ENCODE data around the gene RAB6B. TPM values are rescaled to one million over a fixed set of nuclear protein-coding genes. Genes with fewer than 3 reads are reported as not detected.

Gene RAB6B
- total and polyA plus RNA-seq, 2 of the 4 experiments (the other 2 are of a cell fraction) = 0.18 to 1.2 TPM

DNA sequence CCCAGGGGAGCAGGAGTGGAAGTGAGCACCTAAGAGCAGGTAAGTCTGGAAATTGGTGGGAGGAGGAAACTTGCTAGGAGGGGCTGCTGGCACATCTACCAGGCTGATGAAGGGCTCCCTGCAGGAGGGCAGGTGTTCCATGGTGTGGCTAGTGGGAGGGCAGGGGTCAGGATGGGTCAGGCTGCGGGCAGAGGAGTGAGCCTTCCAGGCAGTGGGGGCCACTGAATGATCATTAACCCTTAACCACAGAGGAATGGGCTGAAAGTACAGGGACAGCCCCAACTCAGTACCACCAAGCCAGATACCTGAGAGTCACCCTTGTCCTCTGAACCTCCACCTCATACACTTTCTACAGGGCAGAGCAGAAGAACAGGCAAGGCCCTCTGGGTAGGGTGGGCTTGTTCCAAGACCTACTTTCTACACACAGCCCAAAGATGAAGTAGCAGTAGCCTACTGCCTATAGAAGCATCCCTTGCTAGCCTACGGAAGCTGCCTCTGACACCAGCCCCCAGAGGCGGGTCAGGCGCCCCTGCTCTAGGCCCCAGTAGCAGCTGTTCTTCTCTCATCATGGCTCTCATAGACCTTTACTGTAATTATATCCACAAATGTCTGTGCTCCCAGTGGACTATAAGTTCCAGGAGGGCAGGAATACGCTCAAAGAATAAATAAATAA lies 4.6 kb downstream of the RAB6B start:
- H2BK120ac ChIP-seq (ENCODE audit: low read depth, low read length) = no peak overlapping the region
- 100% methylated on average over 1 of the region's 5 CpGs; no CpG with 5 or more reads in 1 of the 2 experiments for WGBS, 2 experiments (ENCODE audit: extremely low coverage in 2 of 2, insufficient read length in 1 of 2)
- no peak overlapping the region for H4K5ac ChIP-seq (ENCODE audit: low read depth, low read length)
- H3K27me3 ChIP-seq (ENCODE audit: control insufficient read depth, insufficient read depth, low read length) = peaks cover 39% of the 10 kb centered on the region
- no peak for DNase-seq
- H3K9ac ChIP-seq (ENCODE audit: low read depth, low read length) = no peak overlapping the region
- in situ Hi-C loops (cut with MboI; ENCODE audit: low sequenced_read_pairs) = no loop called here
- no peak overlapping the region for H3K23ac ChIP-seq (ENCODE audit: low read depth, low read length)
- no peak overlapping the region for H2AK5ac ChIP-seq (ENCODE audit: low read depth, low read length)
- ChIA-PET POLR2A (ENCODE audit: unreplicated experiment) (no interaction called here), CTCF (no interaction called here)
- no peak overlapping the region for H4K8ac ChIP-seq (ENCODE audit: low read depth in 2 of 2, low read length in 2 of 2)
- no peak overlapping the region for H2BK15ac ChIP-seq (ENCODE audit: low read depth, low read length)
- no TSS peak for BruUV-seq (replicated peaks)
- no peak overlapping the region for H3K4me2 ChIP-seq (ENCODE audit: low read depth, low read length)
- H3K56ac ChIP-seq (ENCODE audit: extremely low read depth, insufficient read depth, low read length) = no peak overlapping the region
- H2BK20ac ChIP-seq (ENCODE audit: low read depth, low read length) = no peak overlapping the region
- H3K18ac ChIP-seq (ENCODE audit: low read depth, low read length) = no peak overlapping the region
- H2BK5ac ChIP-seq (ENCODE audit: low read depth, low read length, poor library complexity, severe bottlenecking) = no peak overlapping the region
- H2AFZ ChIP-seq (replicated peaks; ENCODE audit: low read length, poor library complexity) = no peak overlapping the region
- H3K36me3 ChIP-seq (ENCODE audit: control insufficient read depth, insufficient read depth, low read length) = no peaks in the 10 kb centered on the region
- ATAC-seq (ENCODE audit: low read depth) = no peak
- H3K9me1 ChIP-seq (ENCODE audit: insufficient read depth, low read length) = no peaks in the 10 kb centered on the region
- no peaks in the 10 kb centered on the region for H3K9me3 ChIP-seq (ENCODE audit: control insufficient read depth, insufficient read depth, low read length)
- intact Hi-C loops (cut with micrococcal nuclease) = no loop called here
- dilution Hi-C loops (cut with HindIII; ENCODE audit: low sequenced_read_pairs, unreplicated experiment) = no loop called here
- H3K4me1 ChIP-seq (ENCODE audit: control insufficient read depth, insufficient read depth, low read length) = no peaks in the 10 kb centered on the region
- H3K79me1 ChIP-seq (ENCODE audit: low read depth in 1 of 2, low read length in 2 of 2) = no peaks in the 10 kb centered on the region
- H3K4me3 ChIP-seq (ENCODE audit: insufficient read depth, low read depth, low read length) = no peak overlapping the region
- H2AK9ac ChIP-seq (replicated peaks; ENCODE audit: low read depth, low read length, poor library complexity) = no peak overlapping the region
- no peak overlapping the region for H4K91ac ChIP-seq (ENCODE audit: insufficient read depth, low read depth, low read length)
- no peak overlapping the region for H3K4ac ChIP-seq (ENCODE audit: low read depth, low read length)
- H3K14ac ChIP-seq (replicated peaks; ENCODE audit: low read depth, low read length) = no peak overlapping the region
- no peaks in the 10 kb centered on the region for H4K20me1 ChIP-seq (ENCODE audit: insufficient read depth, low read length)
- TF ChIP-seq RFX5 (IDR thresholded peaks at IDR 0.05; ENCODE audit: low read depth, low read length) = no peak
- no peak for TF ChIP-seq RCOR1 (IDR thresholded peaks at IDR 0.05; ENCODE audit: insufficient replicate concordance, low read length)
- no peak for TF ChIP-seq BHLHE40 (IDR thresholded peaks at IDR 0.05; ENCODE audit: low read depth, low read length)
- no peak for TF ChIP-seq SMC3 (IDR thresholded peaks at IDR 0.05; ENCODE audit: low read depth, low read length)
- TF ChIP-seq CEBPB (IDR thresholded peaks at IDR 0.05; ENCODE audit: low read depth, low read length) = no peak
- TF ChIP-seq POLR2A (IDR thresholded peaks at IDR 0.05; ENCODE audit: low read depth, low read length) = no peak
- TF ChIP-seq, protein P1, sequence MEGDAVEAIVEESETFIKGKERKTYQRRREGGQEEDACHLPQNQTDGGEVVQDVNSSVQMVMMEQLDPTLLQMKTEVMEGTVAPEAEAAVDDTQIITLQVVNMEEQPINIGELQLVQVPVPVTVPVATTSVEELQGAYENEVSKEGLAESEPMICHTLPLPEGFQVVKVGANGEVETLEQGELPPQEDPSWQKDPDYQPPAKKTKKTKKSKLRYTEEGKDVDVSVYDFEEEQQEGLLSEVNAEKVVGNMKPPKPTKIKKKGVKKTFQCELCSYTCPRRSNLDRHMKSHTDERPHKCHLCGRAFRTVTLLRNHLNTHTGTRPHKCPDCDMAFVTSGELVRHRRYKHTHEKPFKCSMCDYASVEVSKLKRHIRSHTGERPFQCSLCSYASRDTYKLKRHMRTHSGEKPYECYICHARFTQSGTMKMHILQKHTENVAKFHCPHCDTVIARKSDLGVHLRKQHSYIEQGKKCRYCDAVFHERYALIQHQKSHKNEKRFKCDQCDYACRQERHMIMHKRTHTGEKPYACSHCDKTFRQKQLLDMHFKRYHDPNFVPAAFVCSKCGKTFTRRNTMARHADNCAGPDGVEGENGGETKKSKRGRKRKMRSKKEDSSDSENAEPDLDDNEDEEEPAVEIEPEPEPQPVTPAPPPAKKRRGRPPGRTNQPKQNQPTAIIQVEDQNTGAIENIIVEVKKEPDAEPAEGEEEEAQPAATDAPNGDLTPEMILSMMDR (conservative IDR thresholded peaks at IDR 0.05; ENCODE audit: low read depth, low read length) = no peak
- TF ChIP-seq CHD1 (IDR thresholded peaks at IDR 0.05; ENCODE audit: low read depth, low read length) = no peak
- TF ChIP-seq, protein P2, sequence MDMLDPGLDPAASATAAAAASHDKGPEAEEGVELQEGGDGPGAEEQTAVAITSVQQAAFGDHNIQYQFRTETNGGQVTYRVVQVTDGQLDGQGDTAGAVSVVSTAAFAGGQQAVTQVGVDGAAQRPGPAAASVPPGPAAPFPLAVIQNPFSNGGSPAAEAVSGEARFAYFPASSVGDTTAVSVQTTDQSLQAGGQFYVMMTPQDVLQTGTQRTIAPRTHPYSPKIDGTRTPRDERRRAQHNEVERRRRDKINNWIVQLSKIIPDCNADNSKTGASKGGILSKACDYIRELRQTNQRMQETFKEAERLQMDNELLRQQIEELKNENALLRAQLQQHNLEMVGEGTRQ (IDR thresholded peaks at IDR 0.05; ENCODE audit: low read depth, low read length) = no peak
- TF ChIP-seq MXI1 (IDR thresholded peaks at IDR 0.05; ENCODE audit: borderline replicate concordance, low read depth, low read length) = no peak
- no peak overlapping the region for H3K27ac ChIP-seq (ENCODE audit: insufficient read depth, low read length)
